ENCODE data around the gene TMEM41B. TPM values are rescaled to one million over a fixed set of nuclear protein-coding genes. Genes with fewer than 3 reads are reported as not detected.
A peak's percentile ranks its signal among the peaks of the same experiment; 100 is the strongest.
"Not testable (repeated sequence)": the region's sequence is repeated elsewhere in the genome, so short reads cannot be mapped to it uniquely, and the experiment has no call there.

The TMEM41B gene
- polyA plus RNA-seq, 1 donor (not counting 4 experiments of a cell fraction or from before 2014, with no cell fraction given) = 69.3 TPM

GRCh38 chr11:9330387-9331384 lies 16.3 kb upstream of the TMEM41B start:
- Histone ChIP-seq H3K4me2 (ENCODE audit: control insufficient read depth, extremely low read depth, insufficient read depth, low read depth, low read length) (peak overlapping the region; percentile 25), H3K4me3 (ENCODE audit: control insufficient read depth in 2 of 3, extremely low read depth in 1 of 3, insufficient read depth in 2 of 3, low read depth in 1 of 3, low read length in 3 of 3) (no peak overlapping the region), H3K4me1 (ENCODE audit: control insufficient read depth, extremely low read depth, insufficient read depth, low read length) (peaks cover 8% of the 10 kb centered on the region), H3K9me3 (ENCODE audit: control insufficient read depth, low read depth, low read length) (no peaks in the 10 kb centered on the region), H3K27ac (ENCODE audit: control insufficient read depth, insufficient read depth, low read length) (no peak overlapping the region), H2AFZ (ENCODE audit: control insufficient read depth, low read length) (peak overlapping the region; percentile 50), H3K27me3 (ENCODE audit: control insufficient read depth, extremely low read depth, insufficient read depth, low read length) (no peaks in the 10 kb centered on the region), H4K20me1 (ENCODE audit: control insufficient read depth, extremely low read depth, insufficient read depth, low read length) (no peaks in the 10 kb centered on the region), H3K9ac (ENCODE audit: control insufficient read depth, extremely low read depth, insufficient read depth, low read length) (no peak overlapping the region), H3K36me3 (ENCODE audit: control insufficient read depth in 2 of 2, extremely low read depth in 1 of 2, insufficient read depth in 2 of 2, low read length in 2 of 2) (no peaks in the 10 kb centered on the region), H3K9me1 (ENCODE audit: control insufficient read depth, extremely low read depth, insufficient read depth, low read length) (no peaks in the 10 kb centered on the region), H3K79me2 (ENCODE audit: control insufficient read depth, insufficient read depth, low read length) (no peaks in the 10 kb centered on the region)
- dilution Hi-C loops (cut with MboI; ENCODE audit: extremely low pct_ligation_motif_present, low sequenced_read_pairs) = no loop called here
- no peak for TF ChIP-seq EZH2 (IDR thresholded peaks at IDR 0.05; ENCODE audit: low read length)
- TF ChIP-seq CTCF (optimal IDR thresholded peaks at IDR 0.05 in 1 of 3, IDR thresholded peaks at IDR 0.05 in 1 of 3, conservative IDR thresholded peaks at IDR 0.05 in 1 of 3; ENCODE audit: extremely low read depth in 1 of 3, insufficient read depth in 2 of 3, low read length in 3 of 3) = no peak
- DNase-seq (ENCODE audit: low read depth, low spot score) (no peak), FAIRE-seq (peak; percentile 55)

- H3K9me1 ChIP-seq (ENCODE audit: control insufficient read depth, extremely low read depth, insufficient read depth, low read length) = no peaks in the 10 kb centered on the region
- H3K27ac ChIP-seq (ENCODE audit: control insufficient read depth, insufficient read depth, low read length) = no peak overlapping the region
- H4K20me1 ChIP-seq (ENCODE audit: control insufficient read depth, extremely low read depth, insufficient read depth, low read length) = no peaks in the 10 kb centered on the region
- H3K27me3 ChIP-seq (ENCODE audit: control insufficient read depth, extremely low read depth, insufficient read depth, low read length) = no peaks in the 10 kb centered on the region
- no peak overlapping the region for H3K4me3 ChIP-seq (ENCODE audit: control insufficient read depth in 2 of 3, extremely low read depth in 1 of 3, insufficient read depth in 2 of 3, low read depth in 1 of 3, low read length in 3 of 3)
- H3K79me2 ChIP-seq (ENCODE audit: control insufficient read depth, insufficient read depth, low read length) = no peaks in the 10 kb centered on the region
- dilution Hi-C loops (cut with MboI; ENCODE audit: extremely low pct_ligation_motif_present, low sequenced_read_pairs) = no loop called here
- H3K4me1 ChIP-seq (ENCODE audit: control insufficient read depth, extremely low read depth, insufficient read depth, low read length) = peaks cover 4% of the 10 kb centered on the region
- H3K4me2 ChIP-seq (ENCODE audit: control insufficient read depth, extremely low read depth, insufficient read depth, low read depth, low read length) = no peak overlapping the region
- TF ChIP-seq CTCF (optimal IDR thresholded peaks at IDR 0.05 in 1 of 3, IDR thresholded peaks at IDR 0.05 in 1 of 3, conservative IDR thresholded peaks at IDR 0.05 in 1 of 3; ENCODE audit: extremely low read depth in 1 of 3, insufficient read depth in 2 of 3, low read length in 3 of 3) (no peak), EZH2 (IDR thresholded peaks at IDR 0.05; ENCODE audit: low read length) (no peak)
- FAIRE-seq = no peak
- no peak for DNase-seq (ENCODE audit: low read depth, low spot score)
- H3K9me3 ChIP-seq (ENCODE audit: control insufficient read depth, low read depth, low read length) = no peaks in the 10 kb centered on the region
- no peak overlapping the region for H3K9ac ChIP-seq (ENCODE audit: control insufficient read depth, extremely low read depth, insufficient read depth, low read length)
- no peaks in the 10 kb centered on the region for H3K36me3 ChIP-seq (ENCODE audit: control insufficient read depth in 2 of 2, extremely low read depth in 1 of 2, insufficient read depth in 2 of 2, low read length in 2 of 2)
- no peak overlapping the region for H2AFZ ChIP-seq (ENCODE audit: control insufficient read depth, low read length)
Observed at GRCh38 chr11:9320047-9320446, 5.7 kb upstream of the TMEM41B start.

GRCh38 chr11:9319377-9320001 lies 5.1 kb upstream of the TMEM41B start:
- dilution Hi-C loops (cut with MboI; ENCODE audit: extremely low pct_ligation_motif_present, low sequenced_read_pairs); H3K4me3 ChIP-seq (ENCODE audit: control insufficient read depth in 2 of 3, extremely low read depth in 1 of 3, insufficient read depth in 2 of 3, low read depth in 1 of 3, low read length in 3 of 3); H3K79me2 ChIP-seq (ENCODE audit: control insufficient read depth, insufficient read depth, low read length); H3K9me1 ChIP-seq (ENCODE audit: control insufficient read depth, extremely low read depth, insufficient read depth, low read length); H3K4me2 ChIP-seq (ENCODE audit: control insufficient read depth, extremely low read depth, insufficient read depth, low read depth, low read length); H3K36me3 ChIP-seq (ENCODE audit: control insufficient read depth in 2 of 2, extremely low read depth in 1 of 2, insufficient read depth in 2 of 2, low read length in 2 of 2); H3K27me3 ChIP-seq (ENCODE audit: control insufficient read depth, extremely low read depth, insufficient read depth, low read length); DNase-seq (ENCODE audit: low read depth, low spot score); H3K27ac ChIP-seq (ENCODE audit: control insufficient read depth, insufficient read depth, low read length); H3K9me3 ChIP-seq (ENCODE audit: control insufficient read depth, low read depth, low read length); H3K4me1 ChIP-seq (ENCODE audit: control insufficient read depth, extremely low read depth, insufficient read depth, low read length); FAIRE-seq; H4K20me1 ChIP-seq (ENCODE audit: control insufficient read depth, extremely low read depth, insufficient read depth, low read length); H3K9ac ChIP-seq (ENCODE audit: control insufficient read depth, extremely low read depth, insufficient read depth, low read length): not testable (repeated sequence)
- H2AFZ ChIP-seq (ENCODE audit: control insufficient read depth, low read length) = peak overlapping the region; percentile 5

All from keratinocyte (primary cell).